ENCODE measurements around the gene NCK1.

GRCh38 chr3:136931606-136932005 lies 69.6 kb downstream of the NCK1 start:
- TF ChIP-seq ZNF274 (IDR thresholded peaks at IDR 0.05; ENCODE audit: low read depth, low read length) (no peak), SUZ12 (IDR thresholded peaks at IDR 0.05; ENCODE audit: extremely low read depth, insufficient read depth, insufficient read length) (no peak)

All from NT2/D1 (cell line).